ENCODE results near the gene PCDHGA6. TPM values are rescaled to one million over a fixed set of nuclear protein-coding genes. Genes with fewer than 3 reads are reported as not detected.
"Not testable (repeated sequence)": the region's sequence is repeated elsewhere in the genome, so short reads cannot be mapped to it uniquely, and the experiment has no call there.

The PCDHGA6 gene
- total RNA-seq, 4 donors from 2014 or later, result 0.83 to 1.6 (median 1.6) TPM

GRCh38 chr5:141343953-141344463, 29.7 kb upstream of the PCDHGA6 start:
- Histone ChIP-seq H3K36me3 (no peaks in the 10 kb centered on the region), H3K27me3 (peaks cover 4 to 13% (median 8%) of the 10 kb centered on the region in 3 donors), H3K4me1 (no peaks in the 10 kb centered on the region), H3K9me3 (peaks cover 0 to 21% (median 0%) of the 10 kb centered on the region in 3 donors), H3K27ac (peak overlapping the region; percentile 56 to 73 (median 63)), H3K4me3 (peak overlapping the region; percentile 34 to 57 (median 44))
- in situ Hi-C loops (cut with MboI; ENCODE audit: low sequenced_read_pairs in 4 of 4) (loop anchor here in 1 of 4 donors (10.0 kb wide), 1 partner anchor 221 kb away; no protein-coding TSS in a partner anchor), intact Hi-C loops (cut with DNase I; ENCODE audit: low total_unique reads) (no loop called here)
- ATAC-seq, result peak; percentile 36 to 60
- DNase-seq, result no peak
- TF ChIP-seq POLR2A (IDR thresholded peaks at IDR 0.05) (no peak), CTCF (IDR thresholded peaks at IDR 0.05 in 4 of 5, conservative IDR thresholded peaks at IDR 0.05 in 1 of 5) (no peak)

- intact Hi-C loops (cut with DNase I; ENCODE audit: low total_unique reads), result no loop called here
- DNase-seq (no peak), ATAC-seq (no peak)
- Histone ChIP-seq H3K4me1 (no peaks in the 10 kb centered on the region), H3K27ac (no peak overlapping the region), H3K36me3 (no peaks in the 10 kb centered on the region), H3K4me3 (peak overlapping the region in 1 of 4 donors; percentile 43), H3K9me3 (peaks cover 0 to 9% (median 0%) of the 10 kb centered on the region in 3 donors), H3K27me3 (peaks cover 8 to 9% (median 8%) of the 10 kb centered on the region in 3 donors)
- no peak for TF ChIP-seq CTCF (IDR thresholded peaks at IDR 0.05 in 4 of 5, conservative IDR thresholded peaks at IDR 0.05 in 1 of 5)
- TF ChIP-seq POLR2A (IDR thresholded peaks at IDR 0.05), result no peak
- in situ Hi-C loops (cut with MboI; ENCODE audit: low sequenced_read_pairs in 4 of 4), result loop anchor here in 1 of 4 donors (10.0 kb wide), 1 partner anchor 219 kb away; no protein-coding TSS in a partner anchor
These were observed 28.4 kb upstream of the PCDHGA6 start for GRCh38 chr5:141345327-141345726.

- ATAC-seq; intact Hi-C loops (cut with DNase I; ENCODE audit: low total_unique reads); H3K27ac ChIP-seq; H3K9me3 ChIP-seq; H3K4me3 ChIP-seq; H3K36me3 ChIP-seq; DNase-seq; H3K27me3 ChIP-seq; H3K4me1 ChIP-seq: not testable (repeated sequence)
- in situ Hi-C loops (cut with MboI; ENCODE audit: low sequenced_read_pairs in 4 of 4), result loop anchor here in 1 of 4 donors (10.0 kb wide), 1 partner anchor 219 kb away; no protein-coding TSS in a partner anchor
These were observed 27.7 kb upstream of the PCDHGA6 start for GRCh38 chr5:141346017-141346416.

- Histone ChIP-seq H3K27me3 (peaks cover 0 to 26% (median 9%) of the 10 kb centered on the region in 3 donors), H3K4me1 (no peaks in the 10 kb centered on the region), H3K27ac (peak within 1 kb of the TSS in 1 of 4 donors; percentile 29), H3K4me3 (peak within 1 kb of the TSS; percentile 14 to 31 (median 27)), H3K9me3 (peaks cover 0 to 3% (median 3%) of the 10 kb centered on the region in 3 donors), H3K36me3 (no peaks in the 10 kb centered on the region)
- ATAC-seq (peak; percentile 42 to 87), DNase-seq (peak in 1 of 2 donors; percentile 42)
- TF ChIP-seq CTCF (IDR thresholded peaks at IDR 0.05 in 4 of 5, conservative IDR thresholded peaks at IDR 0.05 in 1 of 5) (peak in 4 of 5 experiments; percentile 18 to 53 (median 38)), POLR2A (IDR thresholded peaks at IDR 0.05) (no peak)
- in situ Hi-C loops (cut with MboI; ENCODE audit: low sequenced_read_pairs in 4 of 4) (loop anchor here in 1 of 4 donors (10.0 kb wide), 1 partner anchor 215 kb away; no protein-coding TSS in a partner anchor), intact Hi-C loops (cut with DNase I; ENCODE audit: low total_unique reads) (no loop called here)
These were observed 23.6 kb upstream of the PCDHGA6 start, which contains the start of gene PCDHGB1 for GRCh38 chr5:141349917-141350619. Gene PCDHGB1, plus strand, starts transcription at chr5:141350099. Its CDS starts 162 bp downstream, at chr5:141350261.

GRCh38 chr5:141351591-141351990, 22.1 kb upstream of the PCDHGA6 start:
- intact Hi-C loops (cut with DNase I; ENCODE audit: low total_unique reads), result no loop called here
- no peaks in the 10 kb centered on the region for H3K36me3 ChIP-seq
- H3K27ac ChIP-seq, result no peak overlapping the region
- H3K9me3 ChIP-seq, result peaks cover 0 to 7% (median 3%) of the 10 kb centered on the region in 3 donors
- peaks cover 0 to 28% (median 9%) of the 10 kb centered on the region in 3 donors for H3K27me3 ChIP-seq
- DNase-seq (no peak), ATAC-seq (no peak)
- no peaks in the 10 kb centered on the region for H3K4me1 ChIP-seq
- TF ChIP-seq POLR2A (IDR thresholded peaks at IDR 0.05) (no peak), CTCF (IDR thresholded peaks at IDR 0.05 in 4 of 5, conservative IDR thresholded peaks at IDR 0.05 in 1 of 5) (no peak)
- no peak overlapping the region for H3K4me3 ChIP-seq
- in situ Hi-C loops (cut with MboI; ENCODE audit: low sequenced_read_pairs in 4 of 4), result no loop called here
